Neutrophil (primary cell): Measurements from ENCODE around the gene POLL.

Source experiments
- H3K27ac ChIP-seq: fragments of 200-600 bp; sonication (generic); 2 replicates; pipeline ENCODE4 v1.5.1; 2016; ENCODE audit warnings: mild to moderate bottlenecking, moderate library complexity
- H3K27me3 ChIP-seq: fragments of 200-600 bp; sonication (generic); 2 replicates; pipeline ENCODE4 v1.6.0; 2016; ENCODE audit warnings: mild to moderate bottlenecking
- H3K36me3 ChIP-seq: fragments of 200-600 bp; sonication (generic); 2 replicates; pipeline ENCODE4 v1.5.1; 2017
- H3K4me1 ChIP-seq, 2 experiments: fragments of 200-600 bp in 1 of 2; sonication (generic) in 1 of 2; 1 replicate in 1 of 2; 2 replicates in 1 of 2; pipeline versions ENCODE4 v1.5.1 to v1.6.1; 2013 to 2016; ENCODE audit warnings: low read depth in 1 of 2, low read length in 1 of 2, mild to moderate bottlenecking in 1 of 2, moderate library complexity in 1 of 2; ENCODE audit not compliant: control insufficient read depth in 1 of 2, insufficient read depth in 1 of 2
- H3K4me3 ChIP-seq, 2 experiments: fragments of 200-600 bp in 1 of 2; sonication (generic) in 1 of 2; 1 replicate in 1 of 2; 2 replicates in 1 of 2; pipeline ENCODE4 v1.5.1; 2013 to 2016; ENCODE audit warnings: low read depth in 1 of 2, low read length in 1 of 2, mild to moderate bottlenecking in 1 of 2, moderate library complexity in 1 of 2
- H3K9me3 ChIP-seq: fragments of 200-600 bp; sonication (generic); 2 replicates; pipeline ENCODE4 v1.5.1; 2016
- TF ChIP-seq, protein P1 (sequence below): fragments of 200-600 bp; sonication (generic); IDR thresholded peaks from 2 replicates; pipeline ENCODE4 v1.5.1; 2016; ENCODE audit warnings: antibody characterized with exemption

Gene POLL

DNA sequence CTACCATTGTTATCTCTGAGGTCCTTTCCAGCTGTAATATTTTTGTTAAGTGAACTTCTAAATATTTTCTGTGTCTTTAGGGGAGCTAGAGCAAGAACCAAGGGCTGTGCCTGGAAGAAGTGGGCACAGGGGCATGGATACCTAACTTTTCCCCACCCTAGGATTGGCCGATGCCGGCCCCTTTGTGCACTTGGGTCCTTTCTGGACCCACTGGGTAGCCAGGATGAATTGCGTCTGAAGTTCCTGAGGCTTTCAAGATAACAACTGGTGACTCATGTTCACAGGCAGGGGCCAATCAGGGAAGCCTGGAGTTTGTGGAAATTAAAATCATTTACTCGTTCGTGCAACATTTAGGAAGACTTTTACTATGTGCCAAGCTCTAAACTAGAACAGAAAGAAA, 822 bp upstream of the POLL start:
- Histone ChIP-seq H3K27ac (no peak overlapping the region), H3K36me3 (peaks cover 10% of the 10 kb centered on the region), H3K27me3 (no peaks in the 10 kb centered on the region), H3K4me1 (peaks cover 19 to 21% of the 10 kb centered on the region in 2 experiments), H3K4me3 (peak overlapping the region; percentile 84 to 95), H3K9me3 (no peaks in the 10 kb centered on the region)
- TF ChIP-seq, protein P1, sequence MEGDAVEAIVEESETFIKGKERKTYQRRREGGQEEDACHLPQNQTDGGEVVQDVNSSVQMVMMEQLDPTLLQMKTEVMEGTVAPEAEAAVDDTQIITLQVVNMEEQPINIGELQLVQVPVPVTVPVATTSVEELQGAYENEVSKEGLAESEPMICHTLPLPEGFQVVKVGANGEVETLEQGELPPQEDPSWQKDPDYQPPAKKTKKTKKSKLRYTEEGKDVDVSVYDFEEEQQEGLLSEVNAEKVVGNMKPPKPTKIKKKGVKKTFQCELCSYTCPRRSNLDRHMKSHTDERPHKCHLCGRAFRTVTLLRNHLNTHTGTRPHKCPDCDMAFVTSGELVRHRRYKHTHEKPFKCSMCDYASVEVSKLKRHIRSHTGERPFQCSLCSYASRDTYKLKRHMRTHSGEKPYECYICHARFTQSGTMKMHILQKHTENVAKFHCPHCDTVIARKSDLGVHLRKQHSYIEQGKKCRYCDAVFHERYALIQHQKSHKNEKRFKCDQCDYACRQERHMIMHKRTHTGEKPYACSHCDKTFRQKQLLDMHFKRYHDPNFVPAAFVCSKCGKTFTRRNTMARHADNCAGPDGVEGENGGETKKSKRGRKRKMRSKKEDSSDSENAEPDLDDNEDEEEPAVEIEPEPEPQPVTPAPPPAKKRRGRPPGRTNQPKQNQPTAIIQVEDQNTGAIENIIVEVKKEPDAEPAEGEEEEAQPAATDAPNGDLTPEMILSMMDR = no peak

DNA sequence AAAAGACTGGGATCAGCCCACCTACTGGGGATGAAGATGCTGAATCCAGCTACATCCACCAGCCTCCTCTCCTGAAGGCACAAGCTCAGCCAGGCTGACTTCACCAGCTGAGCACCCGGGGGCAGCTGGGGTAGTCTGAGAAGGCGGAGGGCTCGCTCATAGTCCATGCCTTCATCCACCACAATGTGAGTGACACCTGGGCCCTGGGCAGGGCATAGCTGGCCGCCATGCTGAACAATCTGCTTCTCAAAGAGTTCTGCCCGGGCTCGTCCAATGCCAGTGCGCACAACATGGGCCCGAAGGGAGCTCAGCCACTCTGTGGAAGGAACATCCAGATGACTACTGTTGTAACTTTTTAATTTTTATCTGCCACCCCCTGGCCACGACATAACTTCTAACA, 2.2 kb downstream of the POLL start:
- TF ChIP-seq, protein P1 = no peak
- peaks cover 14 to 15% of the 10 kb centered on the region in 2 experiments for H3K4me1 ChIP-seq
- H3K36me3 ChIP-seq = peaks cover 38% of the 10 kb centered on the region
- no peaks in the 10 kb centered on the region for H3K27me3 ChIP-seq
- H3K27ac ChIP-seq = no peak overlapping the region
- no peaks in the 10 kb centered on the region for H3K9me3 ChIP-seq
- no peak overlapping the region for H3K4me3 ChIP-seq

DNA sequence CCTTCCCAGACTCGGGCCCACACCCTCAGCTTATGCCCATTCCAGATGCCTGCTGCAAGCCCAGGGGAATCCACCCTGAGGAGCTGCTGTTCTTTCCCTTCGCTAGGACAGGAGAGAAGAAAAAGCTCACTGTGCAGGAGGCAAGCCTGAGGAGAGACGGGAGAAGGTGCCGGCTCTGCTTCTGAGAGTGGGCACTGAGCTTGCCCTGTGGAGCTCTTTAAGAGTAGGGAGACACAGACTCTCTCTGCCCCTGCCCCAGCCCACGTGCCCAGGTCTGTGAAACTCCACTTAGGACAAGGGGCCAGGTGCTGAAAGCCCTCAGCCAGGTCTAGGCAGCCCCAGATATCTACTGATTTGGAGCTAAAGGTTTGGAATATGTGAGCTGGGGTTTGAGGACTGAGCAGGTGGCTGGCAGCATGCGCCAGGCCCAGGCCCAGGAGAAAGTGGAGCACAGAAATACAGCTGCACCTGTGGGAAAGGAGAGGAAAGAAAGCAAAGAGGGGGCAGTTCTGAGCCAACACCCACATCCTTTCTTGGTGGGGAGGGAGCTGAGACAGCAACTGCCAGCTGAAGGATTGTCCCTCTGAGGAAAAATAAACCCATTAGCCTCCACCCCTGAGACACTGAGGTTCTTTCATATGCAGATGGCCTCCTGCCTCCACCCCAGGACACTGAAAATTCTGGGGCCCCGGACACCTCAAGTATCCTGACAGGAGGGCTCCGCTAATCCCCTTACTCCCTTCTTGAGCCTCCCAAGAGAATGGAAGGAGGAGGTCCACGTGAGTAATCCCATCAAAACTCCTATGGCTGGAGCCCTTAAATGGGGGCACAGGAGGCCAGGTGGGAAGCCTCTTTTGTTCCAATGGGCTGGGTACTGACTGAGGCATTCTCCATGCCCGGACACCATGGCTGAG, 7.3 kb downstream of the POLL start:
- Histone ChIP-seq H3K36me3 (peaks cover 77% of the 10 kb centered on the region), H3K4me3 (no peak overlapping the region)
- TF ChIP-seq, protein P1 = no peak

DNA sequence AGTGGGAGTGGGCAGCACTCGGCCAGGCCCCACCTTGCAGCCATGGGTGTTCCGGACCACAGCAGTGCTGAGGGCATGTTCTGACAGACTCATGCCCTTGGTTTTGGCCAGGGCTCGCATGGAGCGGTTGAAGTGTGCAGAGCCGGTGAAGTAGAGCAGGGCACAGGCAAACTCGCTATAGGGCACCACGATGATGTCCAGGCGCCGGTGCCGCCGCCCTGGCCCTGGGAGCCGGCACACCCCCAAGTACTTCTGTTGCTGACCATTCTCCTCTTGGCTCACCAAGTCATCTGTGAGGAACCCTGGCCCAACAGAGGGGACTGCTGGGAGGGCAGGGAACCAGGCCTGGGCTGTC, 8.6 kb downstream of the POLL start:
- H3K4me3 ChIP-seq = no peak overlapping the region
- H3K36me3 ChIP-seq = peaks cover 69% of the 10 kb centered on the region
- H3K27me3 ChIP-seq = no peaks in the 10 kb centered on the region
- TF ChIP-seq, protein P1 = no peak
- no peak overlapping the region for H3K27ac ChIP-seq
- no peaks in the 10 kb centered on the region for H3K4me1 ChIP-seq
- no peaks in the 10 kb centered on the region for H3K9me3 ChIP-seq

More for the DNA sequence above, 7.3 kb downstream of the POLL start:
- Histone ChIP-seq H3K27ac (no peak overlapping the region), H3K27me3 (no peaks in the 10 kb centered on the region), H3K9me3 (no peaks in the 10 kb centered on the region), H3K4me1 (no peaks in the 10 kb centered on the region)

DNA sequence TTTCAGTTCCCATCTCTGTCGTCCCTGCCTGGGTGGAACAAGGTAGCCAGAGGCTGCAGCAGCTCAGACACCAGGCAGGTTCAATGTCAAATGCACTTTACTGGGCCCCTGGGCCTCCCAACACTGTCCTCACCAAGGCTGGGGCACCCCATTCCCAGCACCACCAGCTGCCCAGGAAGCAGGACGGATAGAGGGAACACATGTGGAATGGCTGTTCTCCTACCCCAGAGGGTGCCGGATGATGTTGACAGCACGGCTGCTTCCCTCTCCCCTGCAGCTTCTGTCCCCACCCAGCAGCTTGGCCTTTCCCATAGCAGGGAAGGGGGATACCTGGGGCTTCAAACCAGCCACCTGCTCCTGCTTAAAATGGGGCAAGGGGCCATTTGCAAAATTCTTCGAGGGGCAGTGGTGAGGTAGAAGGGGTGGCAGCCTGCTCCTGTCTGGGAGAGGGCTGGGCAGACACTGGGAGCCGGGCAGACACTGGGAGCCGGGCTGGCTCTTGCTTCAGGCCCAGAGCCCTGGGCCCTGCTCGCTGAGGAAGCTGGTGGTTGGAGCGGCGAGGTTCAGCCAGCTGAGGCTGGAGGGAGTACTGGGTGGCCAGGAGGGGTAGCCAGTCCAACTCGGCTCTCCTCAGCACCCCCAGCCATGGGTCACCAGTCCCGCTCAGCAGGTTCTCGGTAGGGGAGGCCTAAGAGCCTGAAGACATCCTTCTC, 9.1 kb downstream of the POLL start:
- Histone ChIP-seq H3K27me3 (no peaks in the 10 kb centered on the region), H3K9me3 (no peaks in the 10 kb centered on the region), H3K36me3 (peaks cover 67% of the 10 kb centered on the region), H3K4me3 (no peak overlapping the region), H3K27ac (no peak overlapping the region), H3K4me1 (no peaks in the 10 kb centered on the region)
- TF ChIP-seq, protein P1 = no peak
